ENCODE measurements around the gene FKBP5. TPM values are rescaled to one million over a fixed set of nuclear protein-coding genes. Genes with fewer than 3 reads are reported as not detected.
A peak's percentile ranks its signal among the peaks of the same experiment; 100 is the strongest.

Gene FKBP5
- total and polyA plus RNA-seq, 10 donors, result 23.8 to 368 (median 148) TPM

GRCh38 chr6:35683267-35683666 is 5.4 kb downstream of the FKBP5 start:
- TF ChIP-seq POLR2AphosphoS5 (IDR thresholded peaks at IDR 0.05) (peak in 1 of 3 donors; percentile 31), POLR2A (IDR thresholded peaks at IDR 0.05) (no peak)
- Histone ChIP-seq H3K36me3 (peaks cover 0 to 71% (median 6%) of the 10 kb centered on the region in 6 donors), H3K27me3 (replicated peaks in 1 of 7) (no peaks in the 10 kb centered on the region), H3K9me3 (no peaks in the 10 kb centered on the region), H3K27ac (peak overlapping the region in 2 of 8 donors; percentile 9 to 99), H3K4me1 (peaks cover 13 to 88% (median 70%) of the 10 kb centered on the region in 6 donors), H3K4me3 (peak overlapping the region in 2 of 8 donors; percentile 7 to 88)
- DNase-seq, result no peak
- intact Hi-C loops (cut with DNase I; ENCODE audit: low total_unique reads), result no loop called here

GRCh38 chr6:35681298-35681697 is 7.4 kb downstream of the FKBP5 start:
- peak overlapping the region in 1 of 8 donors; percentile 34 for H3K4me3 ChIP-seq
- peak overlapping the region in 1 of 8 donors; percentile 4 for H3K27ac ChIP-seq
- DNase-seq, result no peak
- intact Hi-C loops (cut with DNase I; ENCODE audit: low total_unique reads), result no loop called here
- H3K4me1 ChIP-seq, result peaks cover 16 to 100% (median 76%) of the 10 kb centered on the region in 6 donors
- peaks cover 0 to 90% (median 6%) of the 10 kb centered on the region in 6 donors for H3K36me3 ChIP-seq
- 78 to 91% (median 83%) methylated on average over 1 of the region's 1 CpG for WGBS, 5 donors
- TF ChIP-seq CTCF (IDR thresholded peaks at IDR 0.05 in 8 of 11, conservative IDR thresholded peaks at IDR 0.05 in 3 of 11) (no peak), POLR2A (IDR thresholded peaks at IDR 0.05) (no peak), POLR2AphosphoS5 (IDR thresholded peaks at IDR 0.05) (no peak)
- no peaks in the 10 kb centered on the region for H3K27me3 ChIP-seq (replicated peaks in 1 of 7)
- no peaks in the 10 kb centered on the region for H3K9me3 ChIP-seq

- Histone ChIP-seq H3K36me3 (peaks cover 0 to 89% (median 6%) of the 10 kb centered on the region in 6 donors), H3K4me3 (no peak overlapping the region), H3K27me3 (replicated peaks in 1 of 7) (no peaks in the 10 kb centered on the region), H3K4me1 (peaks cover 16 to 100% (median 78%) of the 10 kb centered on the region in 6 donors), H3K9me3 (no peaks in the 10 kb centered on the region), H3K27ac (no peak overlapping the region)
- TF ChIP-seq POLR2AphosphoS5 (IDR thresholded peaks at IDR 0.05) (no peak), POLR2A (IDR thresholded peaks at IDR 0.05) (no peak), CTCF (IDR thresholded peaks at IDR 0.05 in 8 of 11, conservative IDR thresholded peaks at IDR 0.05 in 3 of 11) (no peak)
- intact Hi-C loops (cut with DNase I; ENCODE audit: low total_unique reads), result no loop called here
- 98 to 100% (median 100%) methylated on average over 1 of the region's 1 CpG for WGBS, 5 donors
- DNase-seq, result no peak
Observed at GRCh38 chr6:35679399-35679798, 9.3 kb downstream of the FKBP5 start.

- Histone ChIP-seq H3K4me3 (no peak overlapping the region), H3K27me3 (replicated peaks in 1 of 7) (no peaks in the 10 kb centered on the region), H3K36me3 (peaks cover 0 to 84% (median 3%) of the 10 kb centered on the region in 6 donors), H3K4me1 (peaks cover 16 to 100% (median 77%) of the 10 kb centered on the region in 6 donors), H3K9me3 (no peaks in the 10 kb centered on the region), H3K27ac (peak overlapping the region in 3 of 8 donors; percentile 27 to 67 (median 46))
- 91 to 98% (median 92%) methylated on average over 1 of the region's 1 CpG for WGBS, 5 donors
- intact Hi-C loops (cut with DNase I; ENCODE audit: low total_unique reads), result no loop called here
- TF ChIP-seq CTCF (IDR thresholded peaks at IDR 0.05 in 8 of 11, conservative IDR thresholded peaks at IDR 0.05 in 3 of 11) (no peak), POLR2A (IDR thresholded peaks at IDR 0.05) (no peak), POLR2AphosphoS5 (IDR thresholded peaks at IDR 0.05) (peak in 1 of 3 donors; percentile 39)
- no peak for DNase-seq
Observed at GRCh38 chr6:35678814-35679213, 9.9 kb downstream of the FKBP5 start.

All from spleen (tissue), 11 donors.